T-helper 1 cell treated with Interleukin-12 subunit alpha and Interleukin-12 subunit beta and Interleukin-4 antibody, amounts not matched to agents 30 μg/mL and 1 μg/mL, for 36 hours (primary cell): ENCODE results near the gene GPR34.

Experiments used
- H3K27ac Mint-ChIP-seq: one replicate; pipeline ENCODE4 v1.8.0; 2021; ENCODE audit warnings: mild to moderate bottlenecking, mixed read lengths
- H3K27me3 Mint-ChIP-seq: one replicate; pipeline ENCODE4 v1.8.0; 2021; ENCODE audit warnings: low read depth, mixed read lengths
- H3K36me3 Mint-ChIP-seq: one replicate; pipeline ENCODE4 v1.8.0; 2021; ENCODE audit warnings: low read depth, mixed read lengths
- H3K4me1 Mint-ChIP-seq: one replicate; pipeline ENCODE4 v1.8.0; 2021; ENCODE audit warnings: low read depth, mixed read lengths
- H3K4me3 Mint-ChIP-seq: one replicate; pipeline ENCODE4 v1.8.0; 2021; ENCODE audit warnings: mild to moderate bottlenecking, moderate library complexity, mixed read lengths
- H3K9me3 Mint-ChIP-seq: one replicate; pipeline ENCODE4 v1.8.0; 2021; ENCODE audit warnings: mixed read lengths

The GPR34 gene

DNA sequence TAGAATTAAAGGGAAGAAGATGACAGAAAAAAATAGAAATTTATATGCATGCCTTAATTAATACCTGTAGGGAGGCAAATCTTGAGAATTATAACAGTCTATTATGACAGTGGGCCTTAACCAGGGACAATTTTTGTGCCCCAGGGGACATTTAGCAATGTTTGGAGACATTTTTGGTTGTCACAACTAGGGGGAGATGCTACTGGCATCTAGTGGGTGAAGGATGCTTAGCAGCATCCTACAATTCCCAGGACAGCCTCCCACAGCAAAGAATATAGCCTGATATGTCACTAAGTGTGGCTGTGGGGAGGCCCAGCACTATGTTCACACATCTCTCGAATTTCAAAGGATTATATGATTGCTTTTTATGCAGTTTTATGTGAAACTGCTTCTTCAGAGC, 45.8 kb downstream of the GPR34 start:
- Mint-ChIP-seq H3K4me1 (peaks cover 32% of the 10 kb centered on the region), H3K9me3 (no peaks in the 10 kb centered on the region), H3K36me3 (peaks cover 12% of the 10 kb centered on the region), H3K27me3 (no peaks in the 10 kb centered on the region), H3K27ac (peak overlapping the region; percentile 60), H3K4me3 (peak overlapping the region; percentile 73)

DNA sequence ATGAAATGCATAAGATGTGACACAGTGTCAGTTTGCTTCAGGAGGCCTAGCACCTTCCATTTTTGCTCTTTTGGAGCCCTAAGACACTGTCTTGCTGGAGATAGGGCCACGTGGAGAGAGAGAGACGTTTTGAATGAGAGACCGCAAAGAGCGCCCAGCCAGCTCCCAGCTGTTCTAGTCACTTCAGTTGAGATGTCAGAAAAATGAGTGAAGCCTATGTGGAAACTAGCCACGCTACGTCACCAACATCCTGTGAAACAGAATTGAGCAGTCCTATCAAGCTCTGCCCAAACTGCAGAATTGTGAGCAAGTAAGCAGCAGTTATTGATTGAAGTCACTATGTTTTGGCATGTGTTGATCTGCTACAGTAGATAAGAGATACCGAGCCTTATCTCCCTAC, 48.3 kb downstream of the GPR34 start:
- H3K4me1 Mint-ChIP-seq = peaks cover 32% of the 10 kb centered on the region
- peaks cover 8% of the 10 kb centered on the region for H3K36me3 Mint-ChIP-seq
- peak overlapping the region; percentile 51 for H3K27ac Mint-ChIP-seq
- no peaks in the 10 kb centered on the region for H3K9me3 Mint-ChIP-seq
- no peak overlapping the region for H3K4me3 Mint-ChIP-seq
- H3K27me3 Mint-ChIP-seq = no peaks in the 10 kb centered on the region

DNA sequence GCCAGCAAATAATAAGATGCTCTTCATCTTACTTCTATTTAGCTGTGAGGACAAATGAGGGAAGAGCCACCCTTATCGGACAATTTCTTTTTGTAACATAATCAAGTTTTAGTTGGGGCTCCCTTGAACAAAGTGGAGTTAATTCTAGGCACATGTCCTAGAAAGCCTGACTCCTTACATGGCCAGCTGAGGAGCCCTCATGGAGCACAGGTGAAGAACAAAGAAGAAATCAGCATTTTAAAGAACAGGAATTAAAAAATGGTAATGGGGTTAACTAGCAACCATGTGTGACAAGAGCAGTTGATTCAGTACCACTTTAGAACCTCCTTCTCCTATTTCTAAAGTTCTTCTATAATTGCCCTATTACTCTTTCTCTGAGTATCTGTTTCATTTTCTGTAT, 51.1 kb downstream of the GPR34 start:
- peaks cover 22% of the 10 kb centered on the region for H3K4me1 Mint-ChIP-seq
- H3K36me3 Mint-ChIP-seq = peaks cover 9% of the 10 kb centered on the region
- no peaks in the 10 kb centered on the region for H3K9me3 Mint-ChIP-seq
- no peak overlapping the region for H3K4me3 Mint-ChIP-seq
- H3K27me3 Mint-ChIP-seq = no peaks in the 10 kb centered on the region
- no peak overlapping the region for H3K27ac Mint-ChIP-seq
